Colonic mucosa (tissue), 4 donors: ENCODE data around the gene FHL1. TPM values are rescaled to one million over a fixed set of nuclear protein-coding genes. Genes with fewer than 3 reads are reported as not detected.

Source experiments
- DNase-seq: peaks from one replicate; pipeline ENCODE4 v3.0.0-alpha.2; 2020
- H3K27ac ChIP-seq: fragments of 200-600 bp; one replicate; pipeline ENCODE4 v1.8.0; 2021
- H3K27me3 ChIP-seq: fragments of 200-600 bp; one replicate; pipeline ENCODE4 v1.8.0; 2021
- H3K36me3 ChIP-seq: fragments of 200-600 bp; one replicate; pipeline ENCODE4 v1.8.0; 2021
- H3K4me1 ChIP-seq: fragments of 200-600 bp; one replicate; pipeline ENCODE4 v1.8.0; 2021; ENCODE audit warnings: mild to moderate bottlenecking
- H3K4me3 ChIP-seq: fragments of 200-600 bp; one replicate; pipeline ENCODE4 v1.8.0; 2021
- H3K9ac ChIP-seq, 2 donors: one replicate each; pipeline ENCODE4 v1.7.0; 2013; ENCODE audit warnings: control low read depth in 2 of 2, low read depth in 2 of 2, low read length in 2 of 2
- H3K9me3 ChIP-seq: fragments of 200-600 bp; one replicate; pipeline ENCODE4 v1.8.0; 2021
- intact Hi-C: fragments of 100-400 bp; cut with DNase I; formaldehyde crosslinking; loops from one replicate; pipeline ENCODE4 v1.14.1; 2022
- total RNA-seq, 2 donors: library from RNA; stranded (reverse); fragmentation: NEBNext Ultra II Directional in 1 of 2; extraction: Animal tissue kit (Norgen Biotek cat#: 25700) in 1 of 2; gene quantifications; one replicate each; pipeline ENCODE4 v1.2.1, GENCODE V29; 2021
- TF ChIP-seq, protein P1 (sequence below): fragments of 200-600 bp; IDR thresholded peaks from one replicate; pipeline ENCODE4 v1.8.0; 2022; ENCODE audit warnings: antibody characterized with exemption, mild to moderate bottlenecking
- donor health status: healthy.
- donor health status: DM: no; HTN: no; CAD: no.
- donor health status: DM: no; HTN: no; CAD: no.

The FHL1 gene
- total RNA-seq, 2 donors from 2014 or later = 20.0 to 176 TPM

DNA sequence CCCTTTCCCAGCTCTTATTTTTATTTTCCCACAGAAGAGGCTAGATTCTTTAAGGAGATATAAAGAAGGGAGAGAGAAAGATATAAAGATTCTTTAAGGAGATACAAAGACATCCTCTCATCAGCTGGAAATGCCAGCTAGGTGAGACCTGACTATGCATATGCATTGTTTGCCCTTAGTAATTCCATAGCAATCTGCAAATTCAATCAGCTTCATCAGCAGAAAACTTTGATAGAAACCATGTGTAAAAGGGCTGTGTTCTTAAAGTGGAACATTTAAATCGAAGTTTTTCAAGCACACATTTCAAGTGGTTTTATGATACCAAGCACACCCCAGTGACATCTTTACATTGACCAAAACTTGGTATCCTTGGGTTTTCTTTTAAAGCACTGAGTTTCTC is 24.1 kb downstream of the FHL1 start:
- no peaks in the 10 kb centered on the region for H3K36me3 ChIP-seq
- intact Hi-C loops = no loop called here
- TF ChIP-seq, protein P1, sequence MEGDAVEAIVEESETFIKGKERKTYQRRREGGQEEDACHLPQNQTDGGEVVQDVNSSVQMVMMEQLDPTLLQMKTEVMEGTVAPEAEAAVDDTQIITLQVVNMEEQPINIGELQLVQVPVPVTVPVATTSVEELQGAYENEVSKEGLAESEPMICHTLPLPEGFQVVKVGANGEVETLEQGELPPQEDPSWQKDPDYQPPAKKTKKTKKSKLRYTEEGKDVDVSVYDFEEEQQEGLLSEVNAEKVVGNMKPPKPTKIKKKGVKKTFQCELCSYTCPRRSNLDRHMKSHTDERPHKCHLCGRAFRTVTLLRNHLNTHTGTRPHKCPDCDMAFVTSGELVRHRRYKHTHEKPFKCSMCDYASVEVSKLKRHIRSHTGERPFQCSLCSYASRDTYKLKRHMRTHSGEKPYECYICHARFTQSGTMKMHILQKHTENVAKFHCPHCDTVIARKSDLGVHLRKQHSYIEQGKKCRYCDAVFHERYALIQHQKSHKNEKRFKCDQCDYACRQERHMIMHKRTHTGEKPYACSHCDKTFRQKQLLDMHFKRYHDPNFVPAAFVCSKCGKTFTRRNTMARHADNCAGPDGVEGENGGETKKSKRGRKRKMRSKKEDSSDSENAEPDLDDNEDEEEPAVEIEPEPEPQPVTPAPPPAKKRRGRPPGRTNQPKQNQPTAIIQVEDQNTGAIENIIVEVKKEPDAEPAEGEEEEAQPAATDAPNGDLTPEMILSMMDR = no peak
- H3K4me1 ChIP-seq = no peaks in the 10 kb centered on the region
- no peak for DNase-seq
- no peaks in the 10 kb centered on the region for H3K9me3 ChIP-seq
- no peaks in the 10 kb centered on the region for H3K27me3 ChIP-seq
- no peak overlapping the region for H3K9ac ChIP-seq
- H3K27ac ChIP-seq = peak overlapping the region; percentile 12
- H3K4me3 ChIP-seq = no peak overlapping the region

- Histone ChIP-seq H3K4me1 (no peaks in the 10 kb centered on the region), H3K27me3 (no peaks in the 10 kb centered on the region), H3K9ac (no peak overlapping the region), H3K9me3 (no peaks in the 10 kb centered on the region), H3K4me3 (no peak overlapping the region), H3K36me3 (no peaks in the 10 kb centered on the region), H3K27ac (no peak overlapping the region)
- intact Hi-C loops = no loop called here
- no peak for DNase-seq
- TF ChIP-seq, protein P1 = no peak
Observed at GRCh38 chrX:136176399-136176825, 29.1 kb downstream of the FHL1 start.

- no peak overlapping the region for H3K27ac ChIP-seq
- H3K4me3 ChIP-seq = no peak overlapping the region
- no peaks in the 10 kb centered on the region for H3K9me3 ChIP-seq
- H3K4me1 ChIP-seq = no peaks in the 10 kb centered on the region
- H3K36me3 ChIP-seq = no peaks in the 10 kb centered on the region
- no peaks in the 10 kb centered on the region for H3K27me3 ChIP-seq
- no peak overlapping the region for H3K9ac ChIP-seq
- TF ChIP-seq, protein P1 = no peak
- intact Hi-C loops = no loop called here
- no peak for DNase-seq
Observed at GRCh38 chrX:136179133-136179532, 31.8 kb downstream of the FHL1 start.

DNA sequence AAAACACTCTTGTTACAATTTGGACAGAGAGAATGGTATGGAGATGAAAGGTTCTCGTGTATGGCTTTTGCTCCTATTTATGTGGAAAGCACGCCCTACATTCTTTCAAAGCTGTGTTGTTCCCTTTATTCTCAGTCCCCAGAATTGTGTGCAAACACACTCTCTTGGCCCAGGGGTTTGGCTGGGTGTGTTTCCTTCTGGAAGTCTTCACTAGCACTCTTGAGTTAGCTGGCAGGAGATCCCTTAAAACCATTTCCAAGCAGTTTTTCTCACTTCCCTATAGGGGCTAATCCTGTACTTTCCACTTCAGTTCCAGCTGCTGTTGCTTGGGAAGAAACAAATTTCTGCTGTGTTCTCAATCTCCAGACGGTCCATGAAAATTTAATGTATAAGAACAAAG is 35.1 kb downstream of the FHL1 start:
- TF ChIP-seq, protein P1 = no peak
- Histone ChIP-seq H3K9ac (no peak overlapping the region), H3K4me1 (no peaks in the 10 kb centered on the region), H3K4me3 (no peak overlapping the region), H3K27ac (no peak overlapping the region), H3K27me3 (no peaks in the 10 kb centered on the region), H3K9me3 (no peaks in the 10 kb centered on the region), H3K36me3 (no peaks in the 10 kb centered on the region)
- no peak for DNase-seq
- intact Hi-C loops = no loop called here

- TF ChIP-seq, protein P1 = no peak
Observed at GRCh38 chrX:136183172-136183571, 35.8 kb downstream of the FHL1 start.

DNA sequence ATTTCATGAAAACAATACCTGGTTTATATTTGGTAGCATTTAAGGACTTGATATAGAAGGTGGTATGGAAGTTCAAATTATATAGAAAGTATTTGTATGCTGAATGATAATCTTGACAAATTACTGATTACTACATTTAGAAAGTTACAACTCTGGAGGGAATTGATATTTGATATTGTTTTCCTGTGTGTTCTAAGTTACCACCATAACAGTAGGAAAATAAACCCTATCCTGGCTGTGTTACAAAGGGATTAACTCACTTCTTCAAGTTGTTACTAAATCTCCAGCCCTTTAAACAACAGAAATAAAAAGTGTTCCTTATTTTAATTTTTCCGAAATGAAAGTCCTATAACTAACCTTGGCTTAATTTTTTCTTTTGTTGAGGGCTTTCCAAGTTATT is 36.6 kb downstream of the FHL1 start:
- intact Hi-C loops = no loop called here
- no peak overlapping the region for H3K27ac ChIP-seq

More at GRCh38 chrX:136183172-136183571, 35.8 kb downstream of the FHL1 start:
- no peak overlapping the region for H3K4me3 ChIP-seq
- no peaks in the 10 kb centered on the region for H3K36me3 ChIP-seq
- no peaks in the 10 kb centered on the region for H3K4me1 ChIP-seq
- no peaks in the 10 kb centered on the region for H3K27me3 ChIP-seq
- H3K9me3 ChIP-seq = no peaks in the 10 kb centered on the region
- no peak for DNase-seq
- no peak overlapping the region for H3K27ac ChIP-seq
- no peak overlapping the region for H3K9ac ChIP-seq
- intact Hi-C loops = no loop called here

More for the DNA sequence above, 36.6 kb downstream of the FHL1 start:
- H3K9ac ChIP-seq = no peak overlapping the region
- no peaks in the 10 kb centered on the region for H3K36me3 ChIP-seq
- DNase-seq = no peak
- TF ChIP-seq, protein P1 = no peak
- H3K4me3 ChIP-seq = no peak overlapping the region
- H3K27me3 ChIP-seq = no peaks in the 10 kb centered on the region
- H3K4me1 ChIP-seq = no peaks in the 10 kb centered on the region
- H3K9me3 ChIP-seq = no peaks in the 10 kb centered on the region
